NCI-H774 (cell line): ENCODE data around the gene CD300LF.

Experiments used
- DNase-seq: peaks from one replicate; lab custom pipeline; 2025; lab: John Stamatoyannopoulos, UW

Gene CD300LF

GRCh38 chr17:74686761-74687160 is 26.0 kb downstream of the CD300LF start:
- DNase-seq: no peak

- DNase-seq: no peak
These were observed 30.1 kb downstream of the CD300LF start for GRCh38 chr17:74682471-74683190.

- DNase-seq: no peak
These were observed 30.7 kb downstream of the CD300LF start for GRCh38 chr17:74682028-74682427.

DNA sequence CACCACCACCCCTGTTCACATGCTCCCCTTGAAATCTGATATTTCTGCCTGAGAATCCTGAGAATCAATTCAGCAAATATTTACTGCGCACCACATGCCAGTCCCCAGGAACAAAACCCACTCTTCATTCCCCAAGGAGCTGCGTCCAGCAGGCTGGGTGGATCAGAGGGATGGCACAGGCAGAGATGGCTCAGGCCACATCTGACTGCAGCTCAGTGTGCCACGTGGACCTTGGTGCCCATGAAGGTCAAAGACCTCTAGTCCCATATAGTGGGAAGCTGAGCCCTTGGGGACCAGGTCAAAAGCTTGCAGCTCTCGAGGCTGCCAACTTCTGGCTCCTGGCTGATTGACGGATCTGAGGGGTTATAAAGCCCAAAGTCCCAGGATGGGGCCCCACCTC is 31.8 kb downstream of the CD300LF start:
- no peak for DNase-seq

- DNase-seq: no peak
These were observed 32.5 kb downstream of the CD300LF start for GRCh38 chr17:74680213-74680612.

DNA sequence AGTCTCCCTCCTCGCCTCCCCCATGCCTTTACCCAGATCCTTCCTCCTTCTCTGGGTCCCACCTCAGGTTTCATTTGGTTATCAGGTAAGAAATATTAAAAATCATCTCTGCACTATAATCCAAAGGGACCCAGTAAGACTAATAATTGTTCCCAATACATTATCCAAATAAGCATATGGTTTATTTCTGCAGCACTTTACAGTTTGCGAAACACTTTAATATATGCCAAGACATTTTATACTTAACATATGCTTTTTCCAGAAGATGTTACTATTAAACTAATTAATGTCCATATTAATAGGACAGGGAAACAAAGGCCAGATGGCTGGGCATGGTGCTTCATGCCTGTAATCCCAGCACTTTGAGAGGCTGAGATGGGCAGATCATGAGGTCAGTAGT is 33.3 kb downstream of the CD300LF start:
- DNase-seq: no peak

DNA sequence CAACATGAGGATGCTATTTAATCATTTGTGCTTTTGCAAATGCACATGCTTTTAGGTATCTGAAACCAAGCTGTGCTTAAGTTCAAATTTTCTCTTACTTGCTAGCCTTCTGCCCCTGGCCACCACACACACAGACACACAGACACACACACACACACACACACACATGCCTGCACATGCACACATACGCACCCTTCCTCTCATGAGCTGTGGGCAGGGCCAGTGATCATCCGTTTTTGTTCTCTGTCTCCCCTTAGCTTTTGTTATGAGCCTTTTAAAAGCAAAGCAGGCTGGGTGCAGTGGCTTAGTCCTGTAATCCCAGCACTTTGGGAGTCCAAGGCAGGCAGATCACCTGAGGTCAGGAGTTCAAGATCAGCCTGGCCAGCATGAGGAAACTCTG is 34.2 kb downstream of the CD300LF start:
- DNase-seq: no peak

DNA sequence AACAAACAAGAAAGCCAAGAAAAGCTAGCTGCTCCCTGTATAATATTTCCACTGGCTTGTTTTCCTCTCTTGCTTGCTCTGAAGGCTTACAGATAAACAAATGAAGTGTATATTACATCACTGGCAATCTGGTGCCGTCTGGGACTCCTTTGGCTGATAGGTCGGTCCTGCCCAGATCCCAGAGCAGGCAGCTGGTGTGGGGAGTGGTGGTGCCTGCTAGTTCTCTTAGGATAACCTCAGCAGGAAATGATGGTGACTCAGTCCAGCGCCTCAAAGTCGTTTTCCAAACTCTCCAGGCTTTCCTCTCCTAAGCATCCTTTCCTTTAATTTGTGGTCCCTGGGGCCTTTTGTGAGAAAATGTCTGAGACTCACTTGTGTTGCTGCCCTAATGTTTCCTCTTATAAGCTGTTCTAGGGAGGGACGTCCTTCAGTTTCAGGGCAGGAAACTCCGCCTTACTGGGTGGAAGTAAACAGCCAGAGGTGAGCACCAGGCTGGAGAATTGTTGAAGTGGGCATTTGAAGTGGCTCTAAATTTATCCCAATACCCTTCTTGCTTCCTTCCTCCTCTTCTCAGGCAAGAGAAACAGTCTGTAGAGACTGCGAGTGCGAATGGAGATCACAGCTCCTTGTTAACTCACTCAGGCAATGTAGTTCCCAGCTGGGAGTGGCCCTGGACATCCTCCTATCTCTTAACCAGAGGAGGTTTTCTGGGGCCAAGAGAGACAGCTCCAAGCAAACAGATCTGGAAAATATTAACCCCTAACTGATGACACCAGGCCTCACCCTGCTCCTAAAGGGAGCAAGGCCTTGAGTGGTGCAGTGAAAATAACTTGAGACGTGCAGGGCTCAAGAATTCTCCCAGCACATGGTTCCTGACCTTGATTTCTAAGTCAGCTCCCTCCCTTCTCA is 34.9 kb downstream of the CD300LF start:
- no peak for DNase-seq

GRCh38 chr17:74671031-74671771 is 41.5 kb downstream of the CD300LF start:
- no peak for DNase-seq

- no peak for DNase-seq
These were observed 42.4 kb downstream of the CD300LF start for GRCh38 chr17:74670329-74670728.

DNA sequence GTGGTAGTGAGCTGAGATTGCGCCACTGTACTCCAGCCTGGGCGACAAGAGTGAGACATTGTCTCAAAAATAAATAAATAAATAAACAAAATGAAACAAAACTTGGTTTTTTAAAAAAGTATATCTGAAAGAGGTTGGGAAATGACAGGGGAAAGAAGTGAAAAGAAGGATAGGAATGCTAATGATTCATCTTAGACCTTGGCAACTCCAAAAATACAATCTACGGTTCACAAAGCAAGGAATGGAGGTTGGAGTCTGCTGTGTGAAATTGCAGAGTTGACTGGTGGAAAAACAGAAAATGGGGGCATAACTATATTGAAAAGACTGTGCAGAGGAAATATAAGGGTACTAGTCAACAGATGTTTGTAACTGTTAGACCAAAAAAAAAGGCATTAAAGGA is 49.2 kb downstream of the CD300LF start:
- no peak for DNase-seq

GRCh38 chr17:74659889-74660288 is 52.8 kb downstream of the CD300LF start:
- DNase-seq: no peak

DNA sequence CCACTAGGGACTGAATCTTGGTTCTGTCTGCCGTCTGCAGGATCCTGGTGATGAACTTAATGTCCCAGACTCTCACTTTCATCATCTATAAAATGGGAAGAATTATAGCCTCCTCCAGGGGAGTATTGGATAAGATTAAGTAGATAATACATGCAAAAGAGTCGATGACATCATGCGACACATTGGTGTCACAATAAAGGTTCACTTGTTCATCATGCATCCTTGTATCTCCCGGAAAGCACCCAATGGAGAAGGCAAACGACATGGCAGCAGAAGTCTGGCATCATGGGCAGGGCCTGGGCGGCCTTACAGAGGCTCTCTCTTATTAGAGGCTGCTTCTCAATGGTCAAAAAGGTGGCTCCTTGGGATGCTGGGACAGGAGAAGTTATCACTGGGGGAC is 54.1 kb downstream of the CD300LF start:
- DNase-seq: no peak

GRCh38 chr17:74654742-74655141 is 58.0 kb downstream of the CD300LF start:
- DNase-seq: no peak

- DNase-seq: no peak
These were observed 60.7 kb downstream of the CD300LF start for GRCh38 chr17:74652020-74652419.

GRCh38 chr17:74649909-74650308 is 62.8 kb downstream of the CD300LF start:
- DNase-seq: no peak

GRCh38 chr17:74647871-74648672 is 64.7 kb downstream of the CD300LF start:
- no peak for DNase-seq

DNA sequence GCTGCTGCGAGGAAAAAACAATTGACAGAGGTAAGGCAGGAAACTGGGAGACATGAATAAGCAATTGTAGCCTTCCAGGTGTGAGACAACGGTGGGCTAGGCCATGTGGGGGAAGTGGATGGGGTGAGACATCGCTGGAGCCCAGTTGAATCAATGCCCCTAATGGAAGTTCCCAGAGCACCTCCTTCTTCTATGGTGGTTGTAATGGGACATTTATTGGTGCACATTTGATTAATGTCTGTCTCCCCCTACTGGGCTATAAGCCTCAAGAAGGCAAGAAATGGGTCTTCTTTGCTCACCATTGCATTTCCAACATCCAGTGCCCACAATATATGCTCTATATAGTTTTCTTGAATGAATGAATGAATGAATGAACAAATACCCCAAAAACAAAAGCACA is 66.5 kb downstream of the CD300LF start:
- no peak for DNase-seq

DNA sequence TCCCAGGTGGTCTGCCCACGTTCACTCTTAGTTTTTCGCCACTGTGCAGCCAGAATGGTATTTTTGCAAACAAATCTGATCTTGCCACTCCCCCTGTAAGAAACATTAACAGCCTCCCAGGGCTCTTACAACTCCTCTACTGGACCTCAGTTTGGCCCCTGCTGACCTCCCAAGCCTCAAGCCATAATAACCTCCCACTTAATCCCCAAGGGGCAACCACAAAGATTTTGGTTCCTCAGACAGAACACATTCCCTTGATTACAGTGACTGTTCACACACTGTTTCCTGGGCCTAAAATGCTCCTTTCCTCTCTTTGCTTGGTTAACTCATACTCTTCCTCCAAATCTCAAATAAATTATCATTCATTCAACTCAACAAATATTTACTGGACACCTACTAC is 67.7 kb downstream of the CD300LF start:
- no peak for DNase-seq

DNA sequence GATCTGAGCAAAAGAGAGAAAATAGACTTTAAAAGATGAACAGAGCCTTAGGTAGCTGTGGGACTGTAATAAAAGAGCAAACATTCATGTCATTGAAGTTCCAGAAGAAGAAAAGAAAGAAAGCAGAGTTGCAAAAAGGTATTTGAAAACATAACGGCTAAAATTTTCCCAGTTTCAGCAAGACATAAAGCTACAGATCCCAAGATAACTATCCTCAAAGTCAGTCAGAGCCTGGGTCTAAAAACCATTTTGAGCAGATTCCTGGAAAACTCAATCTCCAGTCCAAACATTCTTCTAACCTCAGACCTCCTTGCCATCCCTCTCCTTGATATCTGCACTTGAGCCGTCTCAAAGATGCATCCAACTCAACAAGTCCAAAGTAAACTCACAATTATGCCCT is 68.3 kb downstream of the CD300LF start:
- no peak for DNase-seq
